Keratinocyte (primary cell): Measurements from ENCODE around the gene UMODL1. TPM values are rescaled to one million over a fixed set of nuclear protein-coding genes. Genes with fewer than 3 reads are reported as not detected.

Experiments
- DNase-seq: peaks from one replicate; pipeline ENCODE4 v3.0.0-alpha.2; 2011; ENCODE audit warnings: low read depth, missing footprints, low spot score
- FAIRE-seq: peaks from 2 replicates; lab custom pipeline; 2011; peaks lifted over from hg19 to GRCh38; lab: Jason Lieb, UNC
- H2AFZ ChIP-seq: 2 replicates; pipeline ENCODE4 v1.6.0; 2012; ENCODE audit warnings: low read length, control low read depth, inconsistent platforms; ENCODE audit not compliant: control insufficient read depth
- H3K27ac ChIP-seq: 2 replicates; pipeline ENCODE4 v1.5.1; 2011; ENCODE audit warnings: low read length; ENCODE audit not compliant: control insufficient read depth, insufficient read depth
- H3K27me3 ChIP-seq: 3 replicates; pipeline ENCODE4 v1.6.0; 2011; ENCODE audit warnings: low read length; ENCODE audit not compliant: control insufficient read depth, insufficient read depth; ENCODE audit errors: extremely low read depth
- H3K36me3 ChIP-seq, 2 experiments: 2 replicates in 1 of 2; 3 replicates in 1 of 2; pipeline ENCODE4 v1.5.1; 2011; ENCODE audit warnings: low read length in 2 of 2, mild to moderate bottlenecking in 1 of 2; ENCODE audit not compliant: control insufficient read depth in 2 of 2, insufficient read depth in 2 of 2; ENCODE audit errors: extremely low read depth in 1 of 2
- H3K4me1 ChIP-seq: 3 replicates; pipeline ENCODE4 v1.5.1; 2011; ENCODE audit warnings: low read length; ENCODE audit not compliant: control insufficient read depth, insufficient read depth; ENCODE audit errors: extremely low read depth
- H3K4me2 ChIP-seq: 3 replicates; pipeline ENCODE4 v1.6.0; 2011; ENCODE audit warnings: low read depth, low read length; ENCODE audit not compliant: control insufficient read depth, insufficient read depth; ENCODE audit errors: extremely low read depth
- H3K4me3 ChIP-seq, 3 experiments: fragments of 200-600 bp in 1 of 3; sonication (generic) in 1 of 3; 2 replicates in 2 of 3; 3 replicates in 1 of 3; pipeline ENCODE4 v1.5.1; 2011 to 2016; ENCODE audit warnings: low read length in 3 of 3, mild to moderate bottlenecking in 3 of 3, control low read depth in 2 of 3, inconsistent platforms in 1 of 3, low read depth in 1 of 3, mixed read lengths in 1 of 3, mixed run types in 1 of 3, moderate library complexity in 1 of 3; ENCODE audit not compliant: control insufficient read depth in 2 of 3, insufficient read depth in 2 of 3; ENCODE audit errors: extremely low read depth in 1 of 3
- H3K79me2 ChIP-seq: 2 replicates; pipeline ENCODE4 v1.6.0; 2012; ENCODE audit warnings: low read length; ENCODE audit not compliant: control insufficient read depth, insufficient read depth
- H3K9ac ChIP-seq: 3 replicates; pipeline ENCODE4 v1.6.0; 2011; ENCODE audit warnings: low read length; ENCODE audit not compliant: control insufficient read depth, insufficient read depth; ENCODE audit errors: extremely low read depth
- H3K9me1 ChIP-seq: 3 replicates; pipeline ENCODE4 v1.6.0; 2011; ENCODE audit warnings: low read length; ENCODE audit not compliant: control insufficient read depth, insufficient read depth; ENCODE audit errors: extremely low read depth
- H3K9me3 ChIP-seq: 2 replicates; pipeline ENCODE4 v1.5.1; 2012; ENCODE audit warnings: low read depth, low read length; ENCODE audit not compliant: control insufficient read depth
- H4K20me1 ChIP-seq: 3 replicates; pipeline ENCODE4 v1.6.0; 2011; ENCODE audit warnings: low read length; ENCODE audit not compliant: control insufficient read depth, insufficient read depth; ENCODE audit errors: extremely low read depth
- CTCF ChIP-seq, 3 experiments: IDR thresholded peaks in 1 of 3; conservative IDR thresholded peaks in 1 of 3; optimal IDR thresholded peaks in 1 of 3; 2 replicates in 2 of 3; 3 replicates in 1 of 3; pipeline versions ENCODE3 to v1.5.1; 2011; ENCODE audit warnings: low read length in 3 of 3, mild to moderate bottlenecking in 3 of 3, moderate library complexity in 2 of 3, control low read depth in 1 of 3, inconsistent platforms in 1 of 3; ENCODE audit not compliant: insufficient read depth in 2 of 3; ENCODE audit errors: extremely low read depth in 1 of 3
- EZH2 ChIP-seq: IDR thresholded peaks from one replicate; pipeline ENCODE4 v1.6.1; 2012; ENCODE audit warnings: inconsistent platforms, mild to moderate bottlenecking, low read length, moderate library complexity
- dilution Hi-C: fragments of 300-500 bp; cut with MboI; formaldehyde crosslinking; loops from one replicate; pipeline ENCODE4 v1.7.0; 2020; ENCODE audit warnings: low sequenced_read_pairs; ENCODE audit not compliant: extremely low pct_ligation_motif_present
- polyA plus RNA-seq, 5 experiments: library from polyadenylated mRNA; depleted of rRNA in 3 of 5; stranded (reverse) in 3 of 5; stranded (forward) in 1 of 5; unstranded in 1 of 5; fragments of >200 nt; gene quantifications; 1 replicate in 1 of 5; 2 replicates in 3 of 5; 3 replicates in 1 of 5; pipeline versions ENCODE4 v1.2.1 to v1.2.3, GENCODE V29; 2011 to 2012; ENCODE audit warnings: missing spikeins in 2 of 5, low read depth in 1 of 5, low replicate concordance in 1 of 5

UMODL1 gene
- polyA plus RNA-seq, 1 donor (not counting 4 experiments of a cell fraction or from before 2014, with no cell fraction given), result 0.03 TPM

GRCh38 chr21:42061195-42061985 lies 9.7 kb upstream of the UMODL1 start:
- no peak overlapping the region for H3K4me2 ChIP-seq
- no peaks in the 10 kb centered on the region for H3K79me2 ChIP-seq
- no peaks in the 10 kb centered on the region for H4K20me1 ChIP-seq
- dilution Hi-C loops, result no loop called here
- H2AFZ ChIP-seq, result no peak overlapping the region
- TF ChIP-seq CTCF (optimal IDR thresholded peaks at IDR 0.05 in 1 of 3, IDR thresholded peaks at IDR 0.05 in 1 of 3, conservative IDR thresholded peaks at IDR 0.05 in 1 of 3; ENCODE audit: extremely low read depth in 1 of 3, insufficient read depth in 2 of 3, low read length in 3 of 3) (no peak), EZH2 (no peak)
- H3K36me3 ChIP-seq, result no peaks in the 10 kb centered on the region
- H3K27me3 ChIP-seq, result no peaks in the 10 kb centered on the region
- H3K27ac ChIP-seq, result no peak overlapping the region
- H3K4me3 ChIP-seq, result no peak overlapping the region
- H3K9me3 ChIP-seq, result no peaks in the 10 kb centered on the region
- no peak overlapping the region for H3K9ac ChIP-seq
- DNase-seq (no peak), FAIRE-seq (no peak)
- H3K4me1 ChIP-seq, result peaks cover 49% of the 10 kb centered on the region
- H3K9me1 ChIP-seq, result peaks cover 3% of the 10 kb centered on the region

GRCh38 chr21:42061986-42062235 lies 9.2 kb upstream of the UMODL1 start:
- DNase-seq, result no peak
- no peaks in the 10 kb centered on the region for H3K27me3 ChIP-seq
- dilution Hi-C loops, result no loop called here
- no peak overlapping the region for H3K9ac ChIP-seq
- H2AFZ ChIP-seq, result no peak overlapping the region
- H3K36me3 ChIP-seq, result no peaks in the 10 kb centered on the region
- no peak overlapping the region for H3K27ac ChIP-seq
- no peaks in the 10 kb centered on the region for H3K9me3 ChIP-seq
- no peaks in the 10 kb centered on the region for H4K20me1 ChIP-seq
- no peak overlapping the region for H3K4me2 ChIP-seq
- no peak for FAIRE-seq
- no peaks in the 10 kb centered on the region for H3K79me2 ChIP-seq
- H3K9me1 ChIP-seq, result peaks cover 3% of the 10 kb centered on the region
- H3K4me1 ChIP-seq, result peaks cover 43% of the 10 kb centered on the region
- no peak overlapping the region for H3K4me3 ChIP-seq
- no peak for TF ChIP-seq CTCF (optimal IDR thresholded peaks at IDR 0.05 in 1 of 3, IDR thresholded peaks at IDR 0.05 in 1 of 3, conservative IDR thresholded peaks at IDR 0.05 in 1 of 3; ENCODE audit: extremely low read depth in 1 of 3, insufficient read depth in 2 of 3, low read length in 3 of 3)
- no peak for TF ChIP-seq EZH2
